Lung (tissue), 12 donors: ENCODE measurements around the gene SMARCA4. TPM values are rescaled to one million over a fixed set of nuclear protein-coding genes. Genes with fewer than 3 reads are reported as not detected.
A peak's percentile ranks its signal among the peaks of the same experiment; 100 is the strongest.

Experiments used
- ATAC-seq: fragments of 200-7000 bp; cut with Tn5 transposase; one replicate; pipeline ENCODE4 v1.9.1; 2020; ENCODE audit warnings: moderate number of reproducible peaks; ENCODE audit not compliant: insufficient read depth, low FRiP score
- DNase-seq, 3 donors: peaks; one replicate each; pipeline ENCODE4 v3.0.0-alpha.2; 2013 to 2017
- H3K27ac ChIP-seq, 2 donors: one replicate each; pipeline ENCODE4 v1.5.1; 2013; ENCODE audit warnings: mild to moderate bottlenecking in 2 of 2, moderate library complexity in 2 of 2, control low read depth in 1 of 2, inconsistent platforms in 1 of 2, low read depth in 1 of 2, low read length in 1 of 2
- H3K27me3 ChIP-seq, 3 donors: one replicate each; pipeline ENCODE4 v1.5.1; 2013; ENCODE audit warnings: low read length in 2 of 3; ENCODE audit not compliant: control insufficient read depth in 3 of 3, insufficient read depth in 3 of 3
- H3K36me3 ChIP-seq, 4 donors: one replicate each; pipeline ENCODE4 v1.5.1; 2013; ENCODE audit warnings: low read length in 4 of 4, mild to moderate bottlenecking in 1 of 4, moderate library complexity in 1 of 4; ENCODE audit not compliant: control insufficient read depth in 4 of 4, insufficient read depth in 4 of 4
- H3K4me1 ChIP-seq, 5 donors: one replicate each; pipeline ENCODE4 v1.5.1; 2013; ENCODE audit warnings: low read length in 5 of 5, mild to moderate bottlenecking in 2 of 5, moderate library complexity in 1 of 5; ENCODE audit not compliant: control insufficient read depth in 5 of 5, insufficient read depth in 5 of 5
- H3K4me3 ChIP-seq: one replicate; pipeline ENCODE4 v1.5.1; 2013; ENCODE audit warnings: mild to moderate bottlenecking, control low read depth, moderate library complexity
- H3K9ac ChIP-seq, 2 donors: one replicate each; pipeline ENCODE4 v1.5.1; 2013; ENCODE audit warnings: low read length in 2 of 2, control low read depth in 1 of 2; ENCODE audit not compliant: insufficient read depth in 1 of 2
- H3K9me3 ChIP-seq, 4 donors: one replicate each; pipeline ENCODE4 v1.5.1; 2013; ENCODE audit warnings: low read length in 3 of 4, mild to moderate bottlenecking in 1 of 4, moderate library complexity in 1 of 4; ENCODE audit not compliant: control insufficient read depth in 4 of 4, insufficient read depth in 3 of 4
- WGBS, 2 donors: extraction: QIAGEN DNeasy Blood & Tissue Kit; methylation state at CpG; one replicate each; pipeline ENCODE4 v1.1.7; 2013; 5-methylcytosine and 5-hydroxymethylcytosine counted together
- polyA plus RNA-seq, 2 donors: library from polyadenylated mRNA; stranded (reverse); fragments of 200-250 nt; gene quantifications; one replicate each; pipeline ENCODE4 v1.2.1, GENCODE V29; 2013
- total RNA-seq, 2 donors: library from RNA; depleted of rRNA in 1 of 2; stranded (reverse); fragments of >200 nt in 1 of 2; gene quantifications; one replicate each; pipeline ENCODE4 v1.2.1, GENCODE V29; 2014 to 2021
- TF ChIP-seq, protein P1 (sequence below): IDR thresholded peaks from 2 replicates; pipeline ENCODE4 v1.5.1; 2012; ENCODE audit warnings: mild to moderate bottlenecking; ENCODE audit errors: control extremely low read depth, extremely low read depth
- donor health status: control.
- donor health status: control.
- donor health status: Bipolar disorder and iron deficiency.
- donor health status: healthy.
- donor health status: DM: yes; HTN: yes; CAD: no.

Gene SMARCA4
- total and polyA plus RNA-seq, 4 donors, result 52.3 to 116 (median 91.1) TPM

- no peaks in the 10 kb centered on the region for H3K4me1 ChIP-seq
- ATAC-seq (no peak), DNase-seq (no peak)
- no peak overlapping the region for H3K9ac ChIP-seq
- H3K27ac ChIP-seq, result no peak overlapping the region
- no peaks in the 10 kb centered on the region for H3K27me3 ChIP-seq
- H3K36me3 ChIP-seq, result peaks cover 0 to 23% (median 5%) of the 10 kb centered on the region in 4 donors
- no peak overlapping the region for H3K4me3 ChIP-seq
- TF ChIP-seq, protein P1, sequence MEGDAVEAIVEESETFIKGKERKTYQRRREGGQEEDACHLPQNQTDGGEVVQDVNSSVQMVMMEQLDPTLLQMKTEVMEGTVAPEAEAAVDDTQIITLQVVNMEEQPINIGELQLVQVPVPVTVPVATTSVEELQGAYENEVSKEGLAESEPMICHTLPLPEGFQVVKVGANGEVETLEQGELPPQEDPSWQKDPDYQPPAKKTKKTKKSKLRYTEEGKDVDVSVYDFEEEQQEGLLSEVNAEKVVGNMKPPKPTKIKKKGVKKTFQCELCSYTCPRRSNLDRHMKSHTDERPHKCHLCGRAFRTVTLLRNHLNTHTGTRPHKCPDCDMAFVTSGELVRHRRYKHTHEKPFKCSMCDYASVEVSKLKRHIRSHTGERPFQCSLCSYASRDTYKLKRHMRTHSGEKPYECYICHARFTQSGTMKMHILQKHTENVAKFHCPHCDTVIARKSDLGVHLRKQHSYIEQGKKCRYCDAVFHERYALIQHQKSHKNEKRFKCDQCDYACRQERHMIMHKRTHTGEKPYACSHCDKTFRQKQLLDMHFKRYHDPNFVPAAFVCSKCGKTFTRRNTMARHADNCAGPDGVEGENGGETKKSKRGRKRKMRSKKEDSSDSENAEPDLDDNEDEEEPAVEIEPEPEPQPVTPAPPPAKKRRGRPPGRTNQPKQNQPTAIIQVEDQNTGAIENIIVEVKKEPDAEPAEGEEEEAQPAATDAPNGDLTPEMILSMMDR, result no peak
- peaks cover 0 to 6% (median 0%) of the 10 kb centered on the region in 4 donors for H3K9me3 ChIP-seq
- 92 to 95% methylated on average over 8 of the region's 8 CpGs for WGBS, 2 donors
Observed at GRCh38 chr19:11067356-11068113, 106.7 kb downstream of the SMARCA4 start.

DNA sequence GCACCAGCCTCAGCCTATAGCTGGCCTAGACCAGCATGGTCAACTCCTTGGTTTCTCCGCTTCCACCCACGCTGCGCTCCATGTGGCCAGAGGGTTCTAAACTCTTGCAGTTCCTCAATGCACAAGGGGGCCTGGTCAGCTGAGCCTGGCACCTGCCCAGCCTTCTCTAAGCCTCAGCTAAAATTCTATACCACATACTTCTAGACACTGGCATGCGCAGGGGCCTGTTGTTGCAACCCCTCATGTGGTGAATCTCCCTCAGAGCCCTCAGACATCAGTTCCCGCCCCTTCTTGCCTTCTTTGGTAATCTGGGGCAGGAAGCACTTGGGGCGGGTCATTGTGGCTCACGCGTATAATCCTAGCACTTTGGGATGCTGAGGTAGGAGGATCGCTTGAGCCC lies 108.7 kb downstream of the SMARCA4 start:
- H3K27ac ChIP-seq, result no peak overlapping the region
- no peaks in the 10 kb centered on the region for H3K27me3 ChIP-seq
- H3K9ac ChIP-seq, result no peak overlapping the region
- TF ChIP-seq, protein P1, result no peak
- H3K36me3 ChIP-seq, result peaks cover 0 to 23% (median 3%) of the 10 kb centered on the region in 4 donors
- 51 to 77% methylated on average over 9 of the region's 9 CpGs for WGBS, 2 donors
- DNase-seq (no peak), ATAC-seq (peak; percentile 11)
- H3K9me3 ChIP-seq, result peaks cover 0 to 6% (median 0%) of the 10 kb centered on the region in 4 donors
- peaks cover 0 to 3% (median 0%) of the 10 kb centered on the region in 5 donors for H3K4me1 ChIP-seq
- H3K4me3 ChIP-seq, result no peak overlapping the region

DNA sequence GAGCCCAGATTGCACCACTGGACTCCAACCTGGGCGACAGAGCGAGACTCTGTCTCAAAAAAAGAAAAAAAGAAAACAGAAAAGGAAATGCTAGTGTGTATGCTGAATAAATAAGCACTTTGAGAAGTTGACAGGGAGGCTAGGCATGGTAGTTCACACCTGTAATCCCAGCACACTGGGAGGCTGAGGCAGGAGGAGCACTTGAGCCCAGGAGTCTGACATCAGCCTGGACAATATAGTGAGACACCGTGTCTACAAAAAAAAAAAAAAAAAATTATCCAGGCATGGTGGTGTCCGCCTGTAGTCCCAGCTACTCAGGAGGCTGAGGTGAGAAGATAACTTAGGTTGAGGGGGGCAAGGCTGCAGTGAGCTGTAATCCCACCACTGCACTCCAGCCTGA lies 109.3 kb downstream of the SMARCA4 start:
- Histone ChIP-seq H3K4me1 (peaks cover 0 to 3% (median 0%) of the 10 kb centered on the region in 5 donors), H3K9ac (no peak overlapping the region), H3K9me3 (peaks cover 0 to 6% (median 0%) of the 10 kb centered on the region in 4 donors), H3K36me3 (peaks cover 0 to 17% (median 3%) of the 10 kb centered on the region in 4 donors), H3K4me3 (no peak overlapping the region), H3K27ac (no peak overlapping the region), H3K27me3 (no peaks in the 10 kb centered on the region)
- TF ChIP-seq, protein P1, result no peak
- DNase-seq (no peak), ATAC-seq (no peak)
- WGBS, 2 donors, result 89 to 95% methylated on average over 4 of the region's 4 CpGs
